GM12875 (cell line): ENCODE data around the gene RAB21.
"Not testable (repeated sequence)": the region's sequence is repeated elsewhere in the genome, so short reads cannot be mapped to it uniquely, and the experiment has no call there.

ENCODE experiments used
- H3K4me3 ChIP-seq: one replicate; pipeline ENCODE4 v1.5.1; 2011; ENCODE audit warnings: low read depth, low read length, control low read depth
- CTCF ChIP-seq: IDR thresholded peaks from 2 replicates; pipeline ENCODE4 v1.5.1; 2011; ENCODE audit warnings: low read depth, mild to moderate bottlenecking, control low read depth, inconsistent platforms, low read length, moderate library complexity, borderline replicate concordance; ENCODE audit not compliant: insufficient read depth

The RAB21 gene

GRCh38 chr12:71749666-71750065 lies 5.0 kb upstream of the RAB21 start:
- H3K4me3 ChIP-seq: no peak overlapping the region
- TF ChIP-seq CTCF: no peak

DNA sequence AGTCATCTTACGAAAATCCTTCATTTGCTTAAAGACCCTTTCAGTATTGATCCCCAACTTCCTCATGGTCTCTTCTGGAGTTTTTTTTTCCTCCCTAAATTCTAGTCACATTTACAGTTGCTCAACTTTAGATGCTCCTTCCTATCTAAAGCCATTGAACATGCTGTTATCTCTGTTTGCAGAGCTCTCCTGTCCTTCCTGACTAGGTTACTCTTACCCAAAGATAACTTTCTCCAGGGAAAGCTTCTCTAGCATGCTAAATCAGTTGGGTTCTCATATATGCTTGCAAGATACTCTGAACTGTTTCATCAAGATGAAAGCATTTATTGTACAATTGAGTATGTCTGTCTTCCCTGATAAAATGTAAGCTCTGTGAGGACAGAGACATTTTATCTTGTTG lies 1.8 kb upstream of the RAB21 start:
- H3K4me3 ChIP-seq: no peak overlapping the region
- TF ChIP-seq CTCF: no peak

GRCh38 chr12:71755146-71755892 lies 656 bp downstream of the RAB21 start:
- no peak for TF ChIP-seq CTCF

DNA sequence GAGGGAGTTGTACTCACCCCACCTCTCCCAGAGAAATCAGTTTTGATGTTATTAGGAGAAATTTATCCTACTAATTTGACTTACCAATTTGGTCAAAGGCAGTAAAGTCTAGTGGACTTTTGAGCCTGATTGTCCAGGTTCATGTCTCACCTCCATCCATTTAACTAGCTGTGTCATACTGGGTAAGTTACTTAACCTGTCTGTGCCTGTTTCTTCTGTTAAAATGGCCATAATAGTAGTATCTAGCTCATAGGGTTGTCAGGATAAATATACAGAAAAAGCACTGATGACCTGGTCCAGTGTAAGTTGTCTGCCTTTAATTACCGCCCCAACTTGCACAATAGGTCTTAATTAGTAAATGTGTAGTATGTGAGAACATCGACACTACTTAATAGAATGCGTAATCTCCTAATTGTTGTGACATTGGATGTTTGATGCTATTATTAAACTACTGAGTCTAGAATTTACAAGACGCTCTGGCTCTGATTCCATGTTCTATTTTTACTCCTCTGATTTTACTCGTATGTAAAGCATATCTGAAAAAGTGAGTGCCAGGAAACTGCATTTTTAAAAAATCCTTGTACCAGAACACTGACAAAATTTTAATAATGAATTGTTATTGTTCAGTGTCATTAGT lies 1.5 kb downstream of the RAB21 start:
- no peak for TF ChIP-seq CTCF
- peak overlapping the region; percentile 92 for H3K4me3 ChIP-seq

More at GRCh38 chr12:71755146-71755892, 656 bp downstream of the RAB21 start:
- peak overlapping the region; percentile 92 for H3K4me3 ChIP-seq

GRCh38 chr12:71759941-71760340 lies 5.3 kb downstream of the RAB21 start:
- no peak overlapping the region for H3K4me3 ChIP-seq

GRCh38 chr12:71760471-71760870 lies 5.8 kb downstream of the RAB21 start:
- TF ChIP-seq CTCF: no peak
- H3K4me3 ChIP-seq: no peak overlapping the region

More at GRCh38 chr12:71759941-71760340, 5.3 kb downstream of the RAB21 start:
- TF ChIP-seq CTCF: no peak

DNA sequence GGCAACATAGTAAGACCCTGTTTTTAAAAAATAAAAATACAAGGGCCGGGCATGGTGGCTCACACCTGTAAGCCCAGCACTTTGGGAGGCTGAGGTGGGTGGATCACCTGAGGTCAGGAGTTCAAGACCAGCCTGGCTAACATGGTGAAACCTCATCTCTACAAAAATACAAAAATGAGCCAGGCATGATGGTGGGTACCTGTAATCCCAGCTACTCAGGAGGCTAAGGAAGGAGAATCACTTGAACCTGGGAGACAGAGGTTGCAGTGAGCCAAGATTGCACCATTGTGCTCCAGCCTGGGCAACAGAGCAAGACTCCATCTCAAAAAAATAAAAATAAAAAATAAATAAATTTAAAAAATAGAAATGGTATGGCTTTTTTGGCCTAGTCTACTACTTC lies 6.7 kb downstream of the RAB21 start:
- H3K4me3 ChIP-seq: not testable (repeated sequence)
